HCT116 (cell line): ENCODE measurements around the gene PRKCD. TPM values are rescaled to one million over a fixed set of nuclear protein-coding genes. Genes with fewer than 3 reads are reported as not detected.

Experiments
- ATAC-seq: fragments of 200-7000 bp; cut with Tn5 transposase; 2 replicates; pipeline ENCODE4 v1.9.1; 2020; ENCODE audit warnings: mild to moderate bottlenecking, moderate library complexity
- BruUV-seq: library from RNA; stranded (reverse); fragments of 400-500 nt; replicated peaks from 2 replicates; lab custom pipeline; 2021; lab: Mats Ljungman, UMichigan
- CTCF ChIA-PET: fragments of 300-600 bp; sonication (Branson Sonifier 250); formaldehyde crosslinking; loops from one replicate; lab custom pipeline; 2021; ENCODE audit warnings: antibody characterized with exemption; lab: Charles Lee
- POLR2A ChIA-PET: fragments of 300-600, 350-600 bp; sonication (Branson Sonifier 250); formaldehyde crosslinking; loops from one replicate; lab custom pipeline; 2021; ENCODE audit warnings: antibody characterized with exemption; lab: Charles Lee
- RAD21 ChIA-PET, 2 experiments: fragments of 300-600 bp; sonication (Branson Sonifier 250); formaldehyde crosslinking; loops; one replicate each; lab custom pipeline; 2023; ENCODE audit warnings: low total read pairs in 2 of 2; ENCODE audit not compliant: uncharacterized antibody in 2 of 2, unreplicated experiment in 2 of 2, low non-redundant PET in 1 of 2; lab: Charles Lee
- DNase-seq: peaks from one replicate; pipeline ENCODE4 v3.0.0-alpha.2; 2010; ENCODE audit warnings: low read depth, low spot score
- H2AFZ ChIP-seq: fragments of 200-600 bp; shearing (Covaris generic), sonication (generic); 2 replicates; pipeline ENCODE4 v1.6.1; 2017; ENCODE audit warnings: low read depth, mixed run types, mixed read lengths, antibody characterized with exemption, low read length; ENCODE audit not compliant: poor library complexity, severe bottlenecking
- H3K27ac ChIP-seq: 2 replicates; pipeline ENCODE4 v1.5.1; 2012; ENCODE audit warnings: low read depth, low read length
- H3K27me3 ChIP-seq: fragments of 200-600 bp; sonication (generic); 2 replicates; pipeline ENCODE4 v1.6.1; 2016; ENCODE audit warnings: mixed run types, low read length, mixed read lengths; ENCODE audit not compliant: insufficient read depth
- H3K36me3 ChIP-seq, 2 experiments: fragments of 200-500 bp in 1 of 2; fragments of 200-600 bp in 1 of 2; sonication (Bioruptor generic) in 1 of 2; sonication (generic) in 1 of 2; 2 replicates each; pipeline versions ENCODE4 v1.5.1 to v1.6.1; 2014 to 2016; ENCODE audit warnings: low read length in 2 of 2, inconsistent platforms in 1 of 2, mixed read lengths in 1 of 2, mixed run types in 1 of 2; ENCODE audit not compliant: insufficient read depth in 2 of 2, control insufficient read depth in 1 of 2
- H3K4me1 ChIP-seq, 2 experiments: fragments of 200-600 bp in 1 of 2; sonication (generic) in 1 of 2; 2 replicates each; pipeline versions ENCODE4 v1.5.1 to v1.6.1; 2012 to 2017; ENCODE audit warnings: low read length in 2 of 2, inconsistent platforms in 1 of 2, mild to moderate bottlenecking in 1 of 2, mixed read lengths in 1 of 2, mixed run types in 1 of 2, moderate library complexity in 1 of 2; ENCODE audit not compliant: insufficient read depth in 2 of 2, control insufficient read depth in 1 of 2
- H3K4me2 ChIP-seq: fragments of 200-600 bp; sonication (generic); 2 replicates; pipeline ENCODE4 v1.6.1; 2017; ENCODE audit warnings: mixed run types, low read length, mixed read lengths
- H3K4me3 ChIP-seq, 2 experiments: fragments of 200-600 bp in 1 of 2; sonication (generic) in 1 of 2; replicated peaks in 1 of 2; 2 replicates each; pipeline ENCODE4 v1.5.1; 2011 to 2016; ENCODE audit warnings: low read length in 2 of 2, control low read depth in 1 of 2, low read depth in 1 of 2, mild to moderate bottlenecking in 1 of 2, mixed read lengths in 1 of 2, mixed run types in 1 of 2
- H3K79me2 ChIP-seq: fragments of 200-600 bp; sonication (generic); 2 replicates; pipeline ENCODE4 v1.6.1; 2017; ENCODE audit warnings: mild to moderate bottlenecking, mixed run types, low read length, moderate library complexity, mixed read lengths; ENCODE audit not compliant: insufficient read depth
- H3K9ac ChIP-seq: fragments of 200-600 bp; sonication (generic); 2 replicates; pipeline ENCODE4 v1.6.1; 2016; ENCODE audit warnings: low read length, mixed read lengths
- H3K9me2 ChIP-seq: fragments of 200-600 bp; sonication (generic), shearing (Covaris generic); 2 replicates; pipeline ENCODE4 v1.6.1; 2017; ENCODE audit warnings: mixed run types, mild to moderate bottlenecking, moderate library complexity; ENCODE audit not compliant: insufficient read depth
- H3K9me3 ChIP-seq, 2 experiments: fragments of 200-500 bp in 1 of 2; fragments of 200-600 bp in 1 of 2; sonication (Bioruptor generic) in 1 of 2; sonication (generic) in 1 of 2; 2 replicates each; pipeline ENCODE4 v1.6.1; 2014 to 2017; ENCODE audit warnings: low read length in 2 of 2, mixed read lengths in 2 of 2, inconsistent platforms in 1 of 2, low read depth in 1 of 2, mild to moderate bottlenecking in 1 of 2, mixed run types in 1 of 2, moderate library complexity in 1 of 2; ENCODE audit not compliant: control insufficient read depth in 1 of 2, insufficient read depth in 1 of 2
- H4K20me1 ChIP-seq: fragments of 200-600 bp; sonication (generic), shearing (Covaris generic); 2 replicates; pipeline ENCODE4 v1.6.1; 2017; ENCODE audit warnings: mixed run types, mild to moderate bottlenecking, moderate library complexity; ENCODE audit not compliant: insufficient read depth
- CBX3 ChIP-seq: IDR thresholded peaks from 2 replicates; pipeline ENCODE4 v1.6.1; 2012; ENCODE audit warnings: low read depth
- CEBPB ChIP-seq: IDR thresholded peaks from 2 replicates; pipeline ENCODE4 v1.6.1; 2012; ENCODE audit warnings: low read depth
- EGR1 ChIP-seq: IDR thresholded peaks from 2 replicates; pipeline ENCODE4 v1.6.1; 2012; ENCODE audit warnings: low read depth
- ELF1 ChIP-seq: IDR thresholded peaks from 2 replicates; pipeline ENCODE4 v1.6.1; 2012; ENCODE audit warnings: low read depth, borderline replicate concordance
- FOSL1 ChIP-seq: IDR thresholded peaks from 2 replicates; pipeline ENCODE4 v1.6.1; 2012; ENCODE audit warnings: low read depth
- POLR2AphosphoS5 ChIP-seq: IDR thresholded peaks from 2 replicates; pipeline ENCODE4 v1.6.1; 2011; ENCODE audit warnings: mild to moderate bottlenecking, low read depth, low read length, moderate library complexity
- ZNF274 ChIP-seq: fragments of 200-500 bp; sonication (Bioruptor generic); IDR thresholded peaks from 2 replicates; pipeline ENCODE4 v1.6.1; 2014; ENCODE audit warnings: mild to moderate bottlenecking, low read depth, low read length, inconsistent platforms
- intact Hi-C: fragments of 100-400 bp; cut with micrococcal nuclease; formaldehyde crosslinking; loops from 2 replicates; pipeline ENCODE4 v1.10.0; 2022
- total RNA-seq: library from RNA; stranded (reverse); gene quantifications from one replicate; pipeline ENCODE4 v1.2.1, GENCODE V29; 2021; ENCODE audit not compliant: unreplicated experiment
- TF ChIP-seq, protein P1 (sequence below): IDR thresholded peaks from 2 replicates; pipeline ENCODE4 v1.6.1; 2011; ENCODE audit warnings: mild to moderate bottlenecking, low read length, moderate library complexity; ENCODE audit not compliant: insufficient replicate concordance; ENCODE audit errors: extremely low read depth

The PRKCD gene
- total RNA-seq, 1 experiment from 2014 or later = 34.4 TPM

DNA sequence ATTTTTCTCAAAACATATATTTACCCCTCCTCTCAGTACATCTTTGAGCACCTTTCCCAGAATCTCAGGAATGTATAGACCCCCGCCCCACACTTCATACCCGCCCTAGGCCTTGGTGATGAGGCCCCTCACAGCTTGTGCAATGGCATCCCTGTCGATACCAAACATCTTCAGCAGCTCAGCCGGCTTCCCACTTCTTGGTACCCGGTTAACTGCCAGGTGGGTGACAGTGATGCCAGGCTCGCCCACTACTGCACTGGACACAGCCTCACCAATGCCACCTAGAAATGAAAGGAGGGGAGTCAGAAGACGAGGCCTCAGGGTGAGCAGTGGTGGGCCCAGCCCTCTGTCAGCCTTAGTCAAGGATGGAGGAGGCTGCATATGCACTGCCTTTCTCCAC is 64.6 kb downstream of the PRKCD start:
- ChIA-PET POLR2A (no interaction called here), RAD21 (no interaction called here), CTCF (no interaction called here)
- Histone ChIP-seq H3K27me3 (no peaks in the 10 kb centered on the region), H3K27ac (no peak overlapping the region), H3K36me3 (peaks cover 33 to 77% of the 10 kb centered on the region in 2 experiments; a peak in 3 of 4 replicates), H3K9me2 (no peaks in the 10 kb centered on the region), H4K20me1 (no peaks in the 10 kb centered on the region), H3K79me2 (peaks cover 4% of the 10 kb centered on the region; the same call in 1 of the 2 replicates), H3K9ac (no peak overlapping the region), H3K9me3 (no peaks in the 10 kb centered on the region), H3K4me1 (no peaks in the 10 kb centered on the region), H3K4me2 (no peak overlapping the region), H2AFZ (no peak overlapping the region), H3K4me3 (no peak overlapping the region)
- BruUV-seq = no TSS peak
- DNase-seq = no peak
- no peak for ATAC-seq
- intact Hi-C loops = no loop called here
- TF ChIP-seq EGR1 = no peak
- no peak for TF ChIP-seq ELF1
- TF ChIP-seq FOSL1 = no peak
- TF ChIP-seq ZNF274 = no peak
- TF ChIP-seq CBX3 = no peak
- TF ChIP-seq POLR2AphosphoS5 = no peak
- TF ChIP-seq, protein P1, sequence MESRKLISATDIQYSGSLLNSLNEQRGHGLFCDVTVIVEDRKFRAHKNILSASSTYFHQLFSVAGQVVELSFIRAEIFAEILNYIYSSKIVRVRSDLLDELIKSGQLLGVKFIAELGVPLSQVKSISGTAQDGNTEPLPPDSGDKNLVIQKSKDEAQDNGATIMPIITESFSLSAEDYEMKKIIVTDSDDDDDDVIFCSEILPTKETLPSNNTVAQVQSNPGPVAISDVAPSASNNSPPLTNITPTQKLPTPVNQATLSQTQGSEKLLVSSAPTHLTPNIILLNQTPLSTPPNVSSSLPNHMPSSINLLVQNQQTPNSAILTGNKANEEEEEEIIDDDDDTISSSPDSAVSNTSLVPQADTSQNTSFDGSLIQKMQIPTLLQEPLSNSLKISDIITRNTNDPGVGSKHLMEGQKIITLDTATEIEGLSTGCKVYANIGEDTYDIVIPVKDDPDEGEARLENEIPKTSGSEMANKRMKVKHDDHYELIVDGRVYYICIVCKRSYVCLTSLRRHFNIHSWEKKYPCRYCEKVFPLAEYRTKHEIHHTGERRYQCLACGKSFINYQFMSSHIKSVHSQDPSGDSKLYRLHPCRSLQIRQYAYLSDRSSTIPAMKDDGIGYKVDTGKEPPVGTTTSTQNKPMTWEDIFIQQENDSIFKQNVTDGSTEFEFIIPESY = no peak

DNA sequence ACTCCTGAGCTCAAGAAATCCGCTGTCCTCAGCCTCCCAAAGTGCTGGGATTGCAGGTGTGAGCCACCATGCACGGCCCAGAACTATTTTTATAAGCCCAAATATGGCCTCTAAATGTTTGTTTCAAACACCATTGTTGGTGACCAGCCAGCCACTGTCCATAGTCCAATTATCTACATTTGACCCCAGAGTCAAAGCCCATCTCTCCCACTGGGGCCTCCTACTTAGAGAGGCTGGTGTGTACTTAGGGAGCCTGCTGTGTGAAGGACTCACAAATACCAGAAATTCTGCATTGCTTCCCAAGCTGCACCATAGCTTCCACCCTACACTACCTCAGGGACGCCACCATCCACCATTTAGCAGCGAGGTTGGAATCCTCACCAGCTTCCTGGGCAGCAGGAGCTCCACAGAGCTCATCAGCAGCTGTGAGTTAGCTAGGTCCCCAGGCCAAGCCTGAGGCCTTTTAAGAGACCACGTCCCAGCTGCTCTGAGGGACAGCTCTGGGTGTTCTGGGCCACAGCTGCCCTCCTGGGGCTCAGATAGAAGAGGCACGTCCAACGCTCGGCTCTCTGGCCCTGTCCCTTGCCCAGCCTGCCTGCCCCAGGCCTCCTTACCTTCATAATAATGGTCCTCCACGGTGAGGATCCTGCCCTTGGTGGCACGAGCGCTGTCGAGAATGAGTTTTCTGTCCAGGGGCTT is 65.3 kb downstream of the PRKCD start:
- H3K9me2 ChIP-seq = no peaks in the 10 kb centered on the region
- no peak for ATAC-seq

More for the DNA sequence above, 65.3 kb downstream of the PRKCD start:
- H3K36me3 ChIP-seq = peaks cover 39 to 84% of the 10 kb centered on the region in 2 experiments; a peak in 3 of 4 replicates
- TF ChIP-seq CEBPB (no peak), POLR2AphosphoS5 (0 out of 2 replicates have a peak, but pooled peaks have one; percentile 11)
- H2AFZ ChIP-seq = no peak overlapping the region
- no peak overlapping the region for H3K9ac ChIP-seq
- no peak overlapping the region for H3K27ac ChIP-seq
- intact Hi-C loops = no loop called here
- H3K79me2 ChIP-seq = peaks cover 4% of the 10 kb centered on the region; the same call in 1 of the 2 replicates
- no peak overlapping the region for H3K4me2 ChIP-seq
- no peaks in the 10 kb centered on the region for H3K4me1 ChIP-seq
- no peak overlapping the region for H3K4me3 ChIP-seq
- RAD21 ChIA-PET = no interaction called here
- CTCF ChIA-PET = no interaction called here
- no peaks in the 10 kb centered on the region for H3K27me3 ChIP-seq
- POLR2A ChIA-PET = no interaction called here
- DNase-seq = no peak
- no peaks in the 10 kb centered on the region for H4K20me1 ChIP-seq
- BruUV-seq = no TSS peak
- no peaks in the 10 kb centered on the region for H3K9me3 ChIP-seq
